ENCODE data around the gene CDK15. TPM values are rescaled to one million over a fixed set of nuclear protein-coding genes. Genes with fewer than 3 reads are reported as not detected.

The CDK15 gene
- total RNA-seq, 1 donor from 2014 or later: 0.21 TPM

GRCh38 chr2:201942531-201942930 is 136.2 kb downstream of the CDK15 start:
- Histone ChIP-seq H3F3A (ENCODE audit: low read depth) (peaks cover 23% of the 10 kb centered on the region), H4K20me1 (ENCODE audit: low read depth) (no peaks in the 10 kb centered on the region), H3K79me2 (ENCODE audit: low read depth) (no peaks in the 10 kb centered on the region), H3K27ac (no peak overlapping the region), H3K27me3 (no peaks in the 10 kb centered on the region), H3K9ac (no peak overlapping the region), H3K36me3 (no peaks in the 10 kb centered on the region), H3K4me2 (no peak overlapping the region), H2AFZ (replicated peaks) (no peak overlapping the region), H3K9me3 (ENCODE audit: low read depth) (no peaks in the 10 kb centered on the region), H3K4me3 (no peak overlapping the region), H3K4me1 (peaks cover 35% of the 10 kb centered on the region)
- peaks cover 9% of the 10 kb centered on the region for H3K4me1 Mint-ChIP-seq
- no peak overlapping the region for H3K4me3 Mint-ChIP-seq
- H3K27me3 Mint-ChIP-seq (ENCODE audit: insufficient read depth, low read depth): no peaks in the 10 kb centered on the region
- no peaks in the 10 kb centered on the region for H3K36me3 Mint-ChIP-seq
- DNase-seq (ENCODE audit: low spot score): no peak
- H3K9me3 Mint-ChIP-seq: peaks cover 2% of the 10 kb centered on the region
- TF ChIP-seq EZH2 (IDR thresholded peaks at IDR 0.05) (no peak), CTCF (IDR thresholded peaks at IDR 0.05) (no peak), EZH2phosphoT487 (IDR thresholded peaks at IDR 0.05) (no peak)
- no peak overlapping the region for H3K27ac Mint-ChIP-seq

Small RNA genes within 50 kb of the gene (small RNA-seq; reads per million reads assigned to genes)
- gene RF00019 (not detected), gene RNU6-440P (not detected), gene UBE2V1P11 (not detected)

Other genes starting within 250 kb of the CDK15 start
- gene TMEM237, start 163.0 kb upstream of the CDK15 start, total RNA-seq (ENCODE audit: low replicate concordance): 58.0 and 82.9 TPM in 2 replicates
- gene MPP4, start 107.9 kb upstream of the CDK15 start, total RNA-seq (ENCODE audit: low replicate concordance): not detected in 2 replicates
- 33.8 and 41.0 TPM in 2 replicates for gene ALS2, start 25.6 kb upstream of the CDK15 start, total RNA-seq (ENCODE audit: low replicate concordance)
- gene FZD7, start 227.3 kb downstream of the CDK15 start, total RNA-seq (ENCODE audit: low replicate concordance): 79.4 and 106 TPM in 2 replicates

Measured in neural progenitor cell (in vitro differentiated cells).